GM12873 (cell line): Measurements from ENCODE around the gene SLC43A2.

ENCODE experiments used
- TF ChIP-seq, protein P1 (sequence below): IDR thresholded peaks from 2 replicates; pipeline ENCODE4 v1.5.1; 2012; ENCODE audit warnings: low read depth, mild to moderate bottlenecking, moderate library complexity, low read length, control low read depth; ENCODE audit not compliant: insufficient read depth; ENCODE audit errors: missing control alignments

The SLC43A2 gene

DNA sequence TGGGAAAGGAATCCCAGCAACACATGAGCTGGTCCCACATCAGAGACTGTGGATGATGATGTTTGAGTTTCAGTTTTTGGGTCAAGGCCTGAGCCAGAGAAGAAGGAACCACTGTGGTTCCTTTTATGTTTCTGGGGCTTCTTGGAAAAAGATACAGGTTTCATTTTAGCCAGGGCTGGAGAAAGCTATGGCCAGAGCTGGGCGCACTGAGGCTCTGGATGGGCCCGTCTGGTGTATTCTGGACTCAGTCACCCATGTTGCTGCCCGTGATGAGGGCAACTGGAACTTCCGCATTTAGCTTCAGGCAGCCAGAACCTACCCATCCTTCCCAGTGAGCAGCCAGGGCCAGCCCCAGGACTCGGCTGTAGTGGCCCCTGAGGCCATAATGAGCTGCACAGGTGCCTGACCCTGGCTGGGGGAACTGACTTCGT, 51.0 kb downstream of the SLC43A2 start:
- TF ChIP-seq, protein P1, sequence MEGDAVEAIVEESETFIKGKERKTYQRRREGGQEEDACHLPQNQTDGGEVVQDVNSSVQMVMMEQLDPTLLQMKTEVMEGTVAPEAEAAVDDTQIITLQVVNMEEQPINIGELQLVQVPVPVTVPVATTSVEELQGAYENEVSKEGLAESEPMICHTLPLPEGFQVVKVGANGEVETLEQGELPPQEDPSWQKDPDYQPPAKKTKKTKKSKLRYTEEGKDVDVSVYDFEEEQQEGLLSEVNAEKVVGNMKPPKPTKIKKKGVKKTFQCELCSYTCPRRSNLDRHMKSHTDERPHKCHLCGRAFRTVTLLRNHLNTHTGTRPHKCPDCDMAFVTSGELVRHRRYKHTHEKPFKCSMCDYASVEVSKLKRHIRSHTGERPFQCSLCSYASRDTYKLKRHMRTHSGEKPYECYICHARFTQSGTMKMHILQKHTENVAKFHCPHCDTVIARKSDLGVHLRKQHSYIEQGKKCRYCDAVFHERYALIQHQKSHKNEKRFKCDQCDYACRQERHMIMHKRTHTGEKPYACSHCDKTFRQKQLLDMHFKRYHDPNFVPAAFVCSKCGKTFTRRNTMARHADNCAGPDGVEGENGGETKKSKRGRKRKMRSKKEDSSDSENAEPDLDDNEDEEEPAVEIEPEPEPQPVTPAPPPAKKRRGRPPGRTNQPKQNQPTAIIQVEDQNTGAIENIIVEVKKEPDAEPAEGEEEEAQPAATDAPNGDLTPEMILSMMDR, result no peak

DNA sequence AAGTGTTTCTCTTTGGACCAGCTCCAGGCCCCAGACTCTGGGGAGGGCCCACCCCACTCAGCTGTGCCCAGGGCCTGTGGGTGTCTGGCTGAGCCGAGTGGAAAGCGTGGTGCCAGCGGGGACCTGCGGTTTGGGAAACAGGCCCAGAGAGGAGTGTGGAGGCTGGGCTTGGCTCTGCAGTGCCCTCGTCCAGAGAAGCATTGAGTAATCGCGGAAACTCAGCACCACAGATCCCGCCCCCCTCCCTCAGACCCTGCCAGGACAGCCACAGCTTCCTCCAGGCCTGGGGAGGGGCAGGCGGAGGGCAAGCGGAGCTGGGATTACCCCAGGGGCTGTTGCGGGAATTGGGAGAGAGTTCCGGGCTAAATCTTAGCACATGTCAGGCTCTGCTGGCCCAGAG, 51.5 kb downstream of the SLC43A2 start:
- TF ChIP-seq, protein P1, result no peak

DNA sequence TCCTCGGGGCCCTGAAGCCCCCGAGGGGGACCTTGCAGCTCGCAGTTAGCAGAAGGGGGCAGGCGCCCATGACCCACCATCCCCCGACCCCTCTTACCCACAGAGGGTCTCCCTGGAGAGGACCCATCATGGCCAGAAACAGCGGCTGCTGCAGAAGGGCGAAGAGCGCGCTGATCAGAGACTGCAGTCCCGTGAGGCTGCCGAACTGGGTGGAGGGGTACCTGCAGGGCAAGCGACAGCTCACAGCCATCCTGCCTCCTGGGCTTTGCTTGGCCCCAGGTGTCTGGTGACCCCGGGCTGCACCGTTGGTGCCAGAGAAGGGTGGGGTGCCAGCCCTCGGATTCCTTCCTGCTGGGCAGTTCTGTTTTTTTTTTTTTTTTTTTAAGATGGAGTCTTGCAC, 52.1 kb downstream of the SLC43A2 start:
- TF ChIP-seq, protein P1, result no peak

DNA sequence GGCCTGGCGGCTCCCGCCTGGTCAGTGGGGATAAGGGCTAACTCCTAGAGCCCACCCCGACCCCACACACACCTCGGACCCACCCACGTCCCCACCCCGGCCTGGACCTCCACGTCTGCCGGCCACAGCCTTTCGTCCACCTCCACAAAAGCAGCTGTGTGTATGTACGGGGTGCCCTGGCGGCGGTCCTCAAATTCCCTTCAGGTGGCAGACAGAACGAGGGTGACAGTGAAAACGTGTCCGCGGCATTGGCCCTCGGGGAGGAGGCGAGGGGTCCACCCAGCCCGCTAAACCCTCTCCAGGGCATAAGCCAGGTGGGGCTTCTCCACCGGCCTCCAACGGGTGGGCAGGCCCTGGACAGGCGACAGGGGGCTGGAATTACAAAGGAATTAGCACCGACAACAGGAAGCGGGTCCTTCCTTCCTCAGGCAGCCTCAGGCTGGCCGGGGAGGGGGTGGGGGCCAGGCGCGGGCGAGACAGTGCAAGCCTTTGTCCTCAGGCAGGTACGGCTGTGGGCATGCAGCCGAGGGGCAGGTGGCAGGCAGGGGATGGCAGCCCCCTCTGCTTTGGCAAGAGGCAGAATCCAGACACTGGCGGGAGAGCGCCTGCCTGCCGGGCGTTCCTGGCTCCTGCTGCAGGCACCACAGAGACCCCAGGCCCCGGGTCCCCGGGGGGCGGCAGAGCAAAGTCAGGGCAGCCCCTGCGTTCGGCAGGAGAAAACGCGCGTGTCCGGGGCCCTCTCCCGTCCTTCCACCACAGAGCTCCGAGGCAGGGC, 53.8 kb downstream of the SLC43A2 start:
- TF ChIP-seq, protein P1, result no peak

DNA sequence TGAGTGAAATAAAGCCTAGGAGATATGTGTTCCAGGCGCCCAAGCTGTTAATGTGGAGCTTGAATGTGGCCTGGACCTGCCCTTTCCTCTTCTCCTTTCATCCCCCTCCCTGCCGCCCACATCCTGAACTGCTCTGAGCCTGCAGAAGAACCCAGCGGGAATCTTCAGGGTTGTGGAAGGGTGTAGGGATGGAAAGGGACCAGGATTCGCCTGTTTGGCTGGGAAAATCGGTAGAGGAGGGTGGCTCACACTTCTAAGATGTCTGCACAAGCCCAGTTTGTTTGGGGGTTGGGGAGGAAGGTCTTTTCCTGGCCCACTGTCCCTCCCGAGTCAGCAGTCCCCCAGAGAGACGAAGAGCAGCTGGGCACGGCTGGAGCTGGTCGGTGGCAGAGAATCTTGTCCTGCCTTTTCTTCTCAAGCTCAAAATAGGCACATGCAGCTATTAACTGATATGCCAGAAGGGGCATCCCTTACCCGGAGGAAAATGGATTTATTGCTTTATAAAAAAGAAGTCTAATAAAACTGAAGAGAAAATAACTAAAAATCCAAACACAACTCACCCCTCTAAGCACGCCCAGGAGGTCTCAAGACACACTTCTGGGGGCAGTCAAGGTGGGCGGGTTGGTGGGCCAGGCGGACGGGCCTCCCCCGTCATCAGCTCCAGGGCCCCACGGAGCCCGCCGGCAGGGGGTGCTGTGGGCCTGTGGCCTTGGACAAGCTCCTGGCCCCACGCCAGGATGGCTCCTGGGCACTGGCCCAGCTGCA, 54.5 kb downstream of the SLC43A2 start:
- TF ChIP-seq, protein P1, result peak; percentile 93

DNA sequence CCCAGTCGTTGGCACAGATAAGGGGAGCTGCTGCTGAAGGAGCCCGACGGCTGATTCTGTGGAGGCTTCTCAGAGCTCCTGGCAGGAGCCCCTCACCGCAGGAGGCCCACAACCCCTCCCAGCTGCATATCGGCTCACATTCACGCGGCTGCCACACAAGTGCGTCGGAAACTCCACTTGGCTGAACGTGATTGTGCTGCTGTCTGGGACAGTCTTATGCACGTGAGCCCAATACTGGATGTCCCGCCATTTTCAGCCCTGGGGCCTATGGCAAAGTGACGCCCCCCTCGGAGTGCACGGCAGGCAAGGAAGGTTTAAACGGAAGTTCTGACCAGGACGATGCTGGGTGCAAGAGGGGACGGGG, 57.3 kb downstream of the SLC43A2 start:
- TF ChIP-seq, protein P1, result no peak
